SU-DHL-6 (cell line): ENCODE data around the gene PRSS48.

Source experiments
- H2AFZ ChIP-seq: fragments of 200-600 bp; sonication (generic); 2 replicates; pipeline ENCODE4 v1.6.1; 2014; ENCODE audit warnings: low read depth, mild to moderate bottlenecking, moderate library complexity, mixed read lengths, antibody characterized with exemption, low read length; ENCODE audit not compliant: severe bottlenecking
- H3F3A ChIP-seq: fragments of 200-600 bp; shearing (Covaris generic); 2 replicates; pipeline ENCODE4 v1.6.0; 2016; ENCODE audit warnings: antibody characterized with exemption, mild to moderate bottlenecking; ENCODE audit not compliant: insufficient read depth
- H3K27ac ChIP-seq: fragments of 200-600 bp; sonication (generic); 2 replicates; pipeline ENCODE4 v1.5.1; 2016; ENCODE audit warnings: low read depth, mild to moderate bottlenecking, low read length, moderate library complexity, mixed read lengths
- H3K27me3 ChIP-seq: fragments of 200-600 bp; sonication (generic), shearing (Covaris generic); 2 replicates; pipeline ENCODE4 v1.6.0; 2014; ENCODE audit warnings: mild to moderate bottlenecking, low read length
- H3K36me3 ChIP-seq: fragments of 200-600 bp; sonication (generic); 2 replicates; pipeline ENCODE4 v1.6.1; 2014; ENCODE audit warnings: mild to moderate bottlenecking, low read length, mixed read lengths
- H3K4me2 ChIP-seq: fragments of 300-600, 200-600 bp; shearing (Covaris generic), sonication (generic); 2 replicates; pipeline ENCODE4 v1.6.0; 2014; ENCODE audit warnings: low read length, low read depth, mild to moderate bottlenecking; ENCODE audit not compliant: poor library complexity, severe bottlenecking
- H3K4me3 ChIP-seq: fragments of 200-600 bp; sonication (generic); 2 replicates; pipeline ENCODE4 v1.5.1; 2014; ENCODE audit warnings: antibody characterized with exemption, low read length, mild to moderate bottlenecking, mixed read lengths; ENCODE audit not compliant: insufficient read depth, poor library complexity, severe bottlenecking
- H3K79me2 ChIP-seq: fragments of 200-600 bp; sonication (generic); 2 replicates; pipeline ENCODE4 v1.6.1; 2014; ENCODE audit warnings: mild to moderate bottlenecking, low read length, moderate library complexity; ENCODE audit not compliant: insufficient read depth
- H3K9ac ChIP-seq: fragments of 200-600 bp; sonication (generic); 2 replicates; pipeline ENCODE4 v1.7.0; 2014; ENCODE audit warnings: mild to moderate bottlenecking, low read length
- H3K9me2 ChIP-seq: fragments of 200-600 bp; sonication (generic); replicated peaks from 2 replicates; pipeline ENCODE4 v1.6.1; 2014; ENCODE audit warnings: low read length; ENCODE audit not compliant: insufficient read depth
- H3K9me3 ChIP-seq: fragments of 200-600 bp; sonication (generic); 2 replicates; pipeline ENCODE4 v1.6.1; 2014; ENCODE audit warnings: low read length, mixed read lengths; ENCODE audit not compliant: insufficient read depth
- H4K20me1 ChIP-seq: fragments of 200-600 bp; sonication (generic); 2 replicates; pipeline ENCODE4 v1.6.1; 2014; ENCODE audit warnings: low read depth, mild to moderate bottlenecking, antibody characterized with exemption, low read length, moderate library complexity, mixed read lengths
- EZH2phosphoT487 ChIP-seq: fragments of 200-600 bp; sonication (generic), shearing (Covaris generic); conservative IDR thresholded peaks from 2 replicates; pipeline ENCODE4 v1.6.1; 2018; ENCODE audit warnings: mild to moderate bottlenecking, antibody characterized with exemption, low read length, moderate library complexity, mixed read lengths
- TF ChIP-seq, protein P1 (sequence below): fragments of 200-600 bp; sonication (generic); IDR thresholded peaks from one replicate; pipeline ENCODE4 v1.5.1; 2017; ENCODE audit warnings: antibody characterized with exemption, mild to moderate bottlenecking, low read length, moderate library complexity; ENCODE audit not compliant: insufficient read depth, poor library complexity, severe bottlenecking

PRSS48 gene

DNA sequence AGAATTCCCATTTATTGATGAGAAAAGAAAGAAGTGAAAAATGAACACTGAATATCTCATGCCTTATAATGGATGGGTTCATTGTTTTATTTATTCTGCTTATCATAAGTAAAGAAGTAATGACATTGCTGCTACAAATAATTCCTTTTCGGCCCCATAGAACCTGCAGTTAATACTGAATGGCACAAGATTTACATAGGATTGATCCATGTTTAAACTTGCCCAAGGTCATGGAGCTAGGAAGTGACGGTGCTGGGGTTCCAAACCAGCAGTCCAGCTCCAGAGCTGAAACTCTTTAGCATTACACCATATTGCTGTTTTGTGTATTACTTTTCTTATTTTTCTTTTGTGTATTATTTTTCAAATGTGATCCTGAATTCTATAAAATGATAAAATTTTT is 30.2 kb upstream of the PRSS48 start:
- H3F3A ChIP-seq = no peaks in the 10 kb centered on the region
- H3K9ac ChIP-seq = no peak overlapping the region
- no peaks in the 10 kb centered on the region for H3K27me3 ChIP-seq
- no peaks in the 10 kb centered on the region for H3K9me2 ChIP-seq
- H4K20me1 ChIP-seq = no peaks in the 10 kb centered on the region
- no peak overlapping the region for H3K4me2 ChIP-seq
- TF ChIP-seq EZH2phosphoT487 = no peak
- TF ChIP-seq, protein P1, sequence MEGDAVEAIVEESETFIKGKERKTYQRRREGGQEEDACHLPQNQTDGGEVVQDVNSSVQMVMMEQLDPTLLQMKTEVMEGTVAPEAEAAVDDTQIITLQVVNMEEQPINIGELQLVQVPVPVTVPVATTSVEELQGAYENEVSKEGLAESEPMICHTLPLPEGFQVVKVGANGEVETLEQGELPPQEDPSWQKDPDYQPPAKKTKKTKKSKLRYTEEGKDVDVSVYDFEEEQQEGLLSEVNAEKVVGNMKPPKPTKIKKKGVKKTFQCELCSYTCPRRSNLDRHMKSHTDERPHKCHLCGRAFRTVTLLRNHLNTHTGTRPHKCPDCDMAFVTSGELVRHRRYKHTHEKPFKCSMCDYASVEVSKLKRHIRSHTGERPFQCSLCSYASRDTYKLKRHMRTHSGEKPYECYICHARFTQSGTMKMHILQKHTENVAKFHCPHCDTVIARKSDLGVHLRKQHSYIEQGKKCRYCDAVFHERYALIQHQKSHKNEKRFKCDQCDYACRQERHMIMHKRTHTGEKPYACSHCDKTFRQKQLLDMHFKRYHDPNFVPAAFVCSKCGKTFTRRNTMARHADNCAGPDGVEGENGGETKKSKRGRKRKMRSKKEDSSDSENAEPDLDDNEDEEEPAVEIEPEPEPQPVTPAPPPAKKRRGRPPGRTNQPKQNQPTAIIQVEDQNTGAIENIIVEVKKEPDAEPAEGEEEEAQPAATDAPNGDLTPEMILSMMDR = no peak
- H3K9me3 ChIP-seq = no peaks in the 10 kb centered on the region
- H3K79me2 ChIP-seq = no peaks in the 10 kb centered on the region
- no peak overlapping the region for H3K27ac ChIP-seq
- H2AFZ ChIP-seq = no peak overlapping the region
- no peak overlapping the region for H3K4me3 ChIP-seq
- H3K36me3 ChIP-seq = no peaks in the 10 kb centered on the region

DNA sequence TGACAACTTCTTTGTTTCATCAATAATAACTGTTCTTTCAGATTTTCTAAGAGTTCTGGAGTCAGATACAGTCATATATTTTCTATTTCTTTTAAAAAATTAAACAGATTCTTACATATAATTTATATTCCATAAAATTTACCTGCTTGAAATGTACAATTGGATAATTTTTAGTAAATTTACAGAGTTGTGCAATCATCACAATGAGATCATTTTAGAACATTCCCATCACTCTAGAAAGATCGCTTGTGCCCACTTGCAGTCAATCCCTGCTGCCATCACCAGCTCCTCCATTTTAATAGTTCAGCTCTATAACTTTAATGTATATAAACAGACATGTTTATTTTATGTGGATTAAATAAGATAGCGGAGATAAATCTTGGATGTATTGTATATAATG is 29.6 kb upstream of the PRSS48 start:
- Histone ChIP-seq H3K27ac (no peak overlapping the region), H2AFZ (no peak overlapping the region), H3K79me2 (no peaks in the 10 kb centered on the region), H3K4me2 (no peak overlapping the region), H3F3A (no peaks in the 10 kb centered on the region), H4K20me1 (no peaks in the 10 kb centered on the region), H3K9me3 (no peaks in the 10 kb centered on the region), H3K27me3 (no peaks in the 10 kb centered on the region), H3K36me3 (no peaks in the 10 kb centered on the region), H3K9ac (no peak overlapping the region), H3K4me3 (no peak overlapping the region), H3K9me2 (no peaks in the 10 kb centered on the region)
- TF ChIP-seq, protein P1 = no peak
- no peak for TF ChIP-seq EZH2phosphoT487

DNA sequence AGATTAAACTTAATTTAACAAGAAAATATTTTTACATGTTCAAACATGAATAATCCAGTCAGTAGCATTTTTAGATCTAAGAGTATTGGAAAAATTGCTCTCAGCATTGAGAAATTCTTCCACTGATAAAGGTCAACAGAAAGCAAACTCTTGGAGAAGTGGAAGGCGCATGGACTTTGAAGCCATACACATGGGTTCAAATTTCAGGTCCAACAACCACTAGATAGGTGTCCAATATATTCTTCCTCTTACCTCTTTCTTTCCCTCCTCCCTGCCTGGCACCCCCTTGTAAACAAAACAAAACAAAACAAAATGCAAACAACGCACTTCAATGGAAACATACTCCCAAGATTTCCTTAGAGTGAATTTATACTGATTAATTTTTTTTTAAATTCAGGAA is 28.4 kb upstream of the PRSS48 start:
- Histone ChIP-seq H3K9me3 (no peaks in the 10 kb centered on the region), H3K27ac (no peak overlapping the region), H3K27me3 (no peaks in the 10 kb centered on the region), H3K4me3 (no peak overlapping the region), H2AFZ (no peak overlapping the region), H3K36me3 (no peaks in the 10 kb centered on the region), H4K20me1 (no peaks in the 10 kb centered on the region), H3K4me2 (no peak overlapping the region), H3K9me2 (no peaks in the 10 kb centered on the region), H3K79me2 (no peaks in the 10 kb centered on the region), H3K9ac (no peak overlapping the region), H3F3A (no peaks in the 10 kb centered on the region)
- TF ChIP-seq, protein P1 = no peak
- TF ChIP-seq EZH2phosphoT487 = no peak

DNA sequence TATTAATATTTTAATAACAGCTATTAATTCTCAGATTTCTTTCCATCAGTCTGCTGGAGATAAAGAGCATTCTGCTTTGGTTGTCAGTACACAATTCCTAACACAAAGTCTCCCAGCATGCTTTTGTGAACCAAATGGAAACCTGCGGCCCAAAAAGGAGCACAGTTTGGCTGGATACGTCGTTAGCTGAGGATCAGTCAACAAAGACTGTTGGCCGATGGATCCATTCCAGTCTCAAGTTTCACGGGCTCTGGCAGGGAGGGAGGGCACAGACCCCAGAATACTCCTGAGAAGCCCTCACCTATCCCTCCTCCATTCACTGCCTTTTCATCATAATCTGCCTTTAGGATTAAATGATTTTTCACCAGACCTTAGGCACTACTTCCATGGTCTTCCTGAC is 26.3 kb upstream of the PRSS48 start:
- Histone ChIP-seq H3K9ac (no peak overlapping the region), H3K9me3 (no peaks in the 10 kb centered on the region), H3K27me3 (no peaks in the 10 kb centered on the region), H3K79me2 (no peaks in the 10 kb centered on the region), H3K36me3 (no peaks in the 10 kb centered on the region), H2AFZ (no peak overlapping the region), H3K9me2 (no peaks in the 10 kb centered on the region), H4K20me1 (no peaks in the 10 kb centered on the region), H3K4me3 (no peak overlapping the region), H3K27ac (no peak overlapping the region), H3F3A (no peaks in the 10 kb centered on the region), H3K4me2 (no peak overlapping the region)
- TF ChIP-seq, protein P1 = no peak
- TF ChIP-seq EZH2phosphoT487 = no peak
